Embryonic facial prominence (tissue), 1 donor: Measurements from ENCODE around the gene TUT7.

Experiments used
- DNase-seq: peaks from one replicate; pipeline ENCODE4 v3.0.0-alpha.2; 2016; ENCODE audit errors: extremely low spot score

The TUT7 gene

DNA sequence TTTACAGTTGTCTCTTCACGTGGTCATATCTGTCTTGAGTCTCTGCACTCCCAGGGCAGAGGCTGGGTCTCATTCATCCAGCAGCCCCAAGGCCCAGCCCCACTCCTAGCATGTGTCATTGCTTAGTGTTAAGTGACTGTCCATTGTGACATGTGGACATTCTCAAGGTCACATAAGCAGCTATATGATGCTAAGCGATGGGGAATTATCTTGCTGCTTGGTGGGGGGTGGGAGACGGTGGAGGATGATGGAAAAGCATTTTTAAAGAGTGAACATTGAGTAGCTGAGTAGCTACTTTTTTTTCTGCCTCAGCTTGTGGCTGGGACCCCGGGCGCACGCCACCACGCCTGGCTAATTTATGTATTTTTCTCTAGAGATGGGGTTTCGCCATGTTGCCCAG, 94.7 kb downstream of the TUT7 start, which contains the start of gene C9orf153:
C9orf153 (minus strand) TSS at position 101 of the 400 bp plus-strand sequence. CDS start 30,054 bp downstream, outside the sequence.
- no peak for DNase-seq

DNA sequence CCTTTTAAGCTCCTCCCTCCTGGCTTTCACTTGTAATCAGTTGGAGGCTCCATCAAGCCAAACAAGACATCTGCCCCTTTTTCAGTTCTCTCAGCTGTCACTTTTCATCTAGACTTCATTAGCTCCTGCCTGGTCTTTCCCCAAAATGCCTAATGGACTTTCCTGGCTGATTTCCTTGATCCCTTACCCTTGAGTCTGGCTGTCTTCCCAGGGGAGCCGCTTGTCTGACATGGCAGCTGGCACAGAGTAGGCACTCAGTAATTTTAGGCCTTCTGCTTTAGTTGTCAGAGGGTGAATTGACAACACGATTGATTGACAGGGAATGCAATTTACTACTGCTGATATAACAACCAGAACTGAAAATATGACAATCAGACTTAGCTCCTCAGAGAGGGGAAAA, 96.8 kb downstream of the TUT7 start:
- no peak for DNase-seq

DNA sequence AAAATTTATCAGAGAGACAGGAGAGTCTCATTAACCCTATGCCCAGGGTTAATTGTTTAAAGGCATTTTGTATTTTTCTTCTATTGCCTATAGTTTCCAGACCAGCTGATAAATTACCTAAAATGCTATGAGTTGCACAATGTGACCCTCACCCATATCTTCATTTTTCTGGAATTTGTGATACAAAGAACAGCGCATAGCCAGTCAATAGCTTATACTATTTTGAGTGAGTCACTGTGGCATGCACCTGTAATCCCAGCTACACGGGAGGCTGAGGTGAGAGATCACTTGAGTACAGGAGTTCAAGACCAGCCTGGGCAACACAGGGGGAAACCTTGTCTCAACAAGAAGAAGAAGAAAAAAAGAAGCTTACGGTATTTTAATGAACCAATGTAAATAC, 97.6 kb downstream of the TUT7 start:
- no peak for DNase-seq

DNA sequence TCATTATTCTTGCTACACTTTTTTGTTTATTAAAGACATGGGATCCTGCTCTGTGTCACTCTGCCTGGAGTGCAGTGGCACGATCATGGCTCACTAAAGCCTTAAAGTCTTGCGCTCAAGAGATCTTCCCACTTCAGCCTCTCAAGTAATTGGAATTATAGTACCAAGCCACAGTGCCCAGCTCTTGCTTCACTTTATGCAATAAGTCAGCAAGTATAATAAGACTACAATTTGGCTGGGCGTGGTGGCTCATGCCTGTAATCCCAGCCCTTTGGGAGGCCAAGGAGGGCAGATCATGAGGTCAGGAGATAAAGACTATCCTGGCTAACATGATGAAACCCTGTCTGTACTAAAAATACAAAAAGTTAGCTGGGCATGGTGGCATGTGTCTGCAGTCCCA, 100.6 kb downstream of the TUT7 start:
- no peak for DNase-seq

DNA sequence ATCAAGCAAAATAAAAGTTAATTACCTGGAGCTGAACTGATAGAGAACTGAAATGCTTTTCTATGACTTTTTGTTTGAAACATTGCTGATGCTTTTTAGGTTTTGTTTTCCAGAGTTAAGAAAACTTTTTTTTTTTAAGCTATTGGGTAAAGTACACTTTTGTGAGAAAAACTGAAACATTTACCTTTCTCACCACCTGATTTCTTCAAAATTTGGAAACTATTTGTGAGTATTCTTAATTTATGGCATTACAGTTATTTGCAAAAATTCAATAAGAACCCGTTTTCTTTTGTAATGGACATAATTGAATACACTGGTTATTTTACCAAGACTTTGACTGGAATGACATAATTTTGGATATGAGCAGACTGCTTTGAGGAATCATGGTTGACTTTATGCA, 101.3 kb downstream of the TUT7 start:
- DNase-seq, result no peak

DNA sequence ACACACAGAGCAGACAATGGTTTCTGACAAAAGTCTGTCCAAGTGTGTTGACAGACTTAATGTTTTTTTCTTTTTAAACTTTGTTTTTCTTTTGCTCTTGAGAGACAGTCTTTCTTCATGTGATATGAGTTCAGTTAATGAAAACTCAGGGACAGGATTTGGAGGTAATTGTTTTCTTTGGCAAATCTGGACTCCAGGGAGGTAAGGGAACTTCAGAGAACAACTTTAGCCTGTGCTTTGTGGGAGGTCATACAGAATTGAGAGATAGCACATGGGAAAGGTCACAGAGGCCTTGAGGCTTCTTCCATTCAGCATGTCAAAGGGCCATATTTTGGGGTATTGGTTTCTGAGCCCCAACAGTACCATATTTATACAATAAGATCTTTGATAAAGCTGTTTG, 104.1 kb downstream of the TUT7 start:
- no peak for DNase-seq

DNA sequence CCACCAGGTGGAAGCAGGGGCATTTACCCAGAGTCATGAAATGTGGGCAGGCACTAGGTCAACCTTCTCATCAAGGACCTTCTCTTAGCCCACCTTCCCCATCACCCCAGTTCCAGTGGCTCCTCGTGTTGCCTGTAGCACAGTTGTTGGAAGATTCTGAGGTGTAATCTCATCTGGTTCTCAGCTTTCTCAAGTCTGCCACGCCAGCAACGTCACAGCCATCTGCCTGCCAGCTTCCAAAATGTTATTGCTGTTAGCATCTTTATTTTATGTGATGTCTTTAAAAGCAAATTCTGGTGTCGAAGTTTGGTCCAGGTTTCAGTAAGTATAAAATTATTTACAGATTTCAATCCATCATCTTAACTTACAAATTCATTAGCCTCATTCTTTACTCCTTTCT, 105.5 kb downstream of the TUT7 start:
- no peak for DNase-seq

DNA sequence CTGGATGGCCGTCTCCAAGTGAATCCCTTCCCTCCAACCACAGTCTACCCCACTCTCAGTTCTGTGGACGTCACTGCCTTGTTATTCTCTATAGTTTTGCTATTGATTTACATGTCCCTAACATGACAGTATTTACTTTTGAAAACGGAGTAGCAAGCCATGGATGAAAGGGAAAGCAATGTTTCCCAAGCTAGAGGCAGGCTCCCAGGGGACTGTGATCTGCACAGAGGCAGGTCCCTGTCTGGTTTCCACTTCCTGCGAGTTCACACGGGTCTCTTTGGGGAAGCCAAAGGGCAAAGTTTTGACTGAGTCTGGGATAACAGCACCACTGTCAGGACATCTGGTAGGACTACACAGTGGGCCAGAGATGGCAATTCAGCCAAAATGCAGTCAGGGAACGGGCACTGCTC, 107.5 kb downstream of the TUT7 start:
- DNase-seq, result no peak

DNA sequence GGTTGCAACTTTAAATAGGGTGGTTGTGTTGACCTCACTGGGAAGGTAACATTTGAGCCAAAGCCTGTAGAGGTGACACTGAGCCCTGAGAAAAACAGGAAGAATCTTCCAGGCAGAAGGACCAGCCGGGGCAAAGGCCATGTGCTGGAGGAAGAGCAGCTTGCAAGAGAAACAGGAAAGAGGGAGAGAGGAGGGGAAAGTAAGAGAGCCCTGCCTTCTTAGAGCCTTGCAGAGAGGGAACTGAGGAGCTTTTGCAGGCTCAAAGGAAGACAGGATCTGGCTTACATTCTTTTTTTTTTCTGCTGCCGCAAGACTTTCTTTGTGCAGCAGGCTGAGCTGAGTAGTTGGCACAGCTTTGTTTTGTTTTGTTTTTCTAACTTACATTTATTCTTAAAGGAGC, 112.1 kb downstream of the TUT7 start:
- DNase-seq, result no peak

DNA sequence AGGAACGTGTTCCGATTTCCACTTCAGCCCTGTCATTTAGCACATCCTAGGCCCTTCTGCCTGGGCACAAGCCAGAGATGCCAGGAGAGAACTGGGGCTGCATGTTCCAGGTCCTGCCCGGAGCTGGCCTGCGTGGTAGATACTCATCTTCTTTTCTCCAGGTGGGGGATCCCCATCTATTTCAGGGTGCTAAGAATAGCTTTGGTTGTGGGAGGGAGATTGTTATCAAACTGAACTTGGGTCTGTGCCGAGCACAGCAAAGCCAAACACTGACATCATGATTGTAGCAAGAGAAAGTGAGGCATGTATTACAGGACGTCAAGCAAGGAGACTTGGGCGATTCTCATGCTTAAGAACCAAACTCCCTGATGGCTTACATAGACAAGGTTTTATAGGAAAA, 113.0 kb downstream of the TUT7 start:
- DNase-seq, result no peak

DNA sequence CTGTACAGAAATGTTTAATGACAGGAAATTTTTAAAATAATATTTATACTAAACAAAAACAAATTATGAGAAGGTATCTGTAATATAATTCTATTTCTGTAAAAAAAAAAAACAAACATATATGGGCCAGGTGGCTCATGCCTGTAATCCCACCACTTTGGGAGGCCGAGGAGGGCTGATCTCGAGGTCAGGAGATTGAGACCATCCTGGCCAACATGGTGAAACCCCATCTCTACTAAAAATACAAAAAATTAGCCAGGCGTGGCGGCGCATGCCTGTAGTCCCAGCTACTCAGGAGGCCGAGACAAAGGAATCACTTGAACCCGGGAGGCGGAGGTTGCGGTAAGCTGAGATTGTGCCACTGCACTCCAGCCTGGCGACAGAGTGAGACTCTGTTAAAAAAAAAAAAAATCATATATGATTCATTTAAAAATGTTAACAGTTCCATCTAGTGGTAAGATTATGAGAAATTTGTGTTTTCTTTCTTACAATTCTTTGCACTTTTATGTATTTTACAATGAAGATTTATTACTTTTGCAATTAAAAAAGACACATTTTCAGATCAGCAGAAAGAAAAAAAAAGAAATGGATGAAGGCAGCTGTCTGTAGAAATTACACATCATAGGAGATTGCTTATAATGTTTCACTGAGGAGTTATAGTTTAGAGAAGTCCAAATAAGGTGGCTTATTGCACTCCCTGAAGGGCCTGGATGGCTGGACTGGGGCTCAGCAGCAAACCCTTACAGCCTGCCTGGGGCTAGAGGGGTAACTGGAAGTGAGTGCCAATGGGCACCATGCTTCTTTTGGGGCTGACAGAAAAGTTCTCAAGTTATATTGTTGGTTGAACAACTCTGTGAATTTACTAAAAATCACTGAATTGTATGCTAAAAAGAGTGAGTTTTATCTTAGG, 115.1 kb downstream of the TUT7 start:
- DNase-seq, result no peak
